Endothelial cell of umbilical vein (primary cell): Measurements from ENCODE around the gene PITPNM1. TPM values are rescaled to one million over a fixed set of nuclear protein-coding genes. Genes with fewer than 3 reads are reported as not detected.

Experiments used
- BruUV-seq: library from RNA; stranded (reverse); fragments of 400-500 nt; replicated peaks from 2 replicates; lab custom pipeline; 2021; lab: Mats Ljungman, UMichigan
- CTCF ChIA-PET: fragments of 300-600, 350-600 bp; sonication (Branson Sonifier 250); formaldehyde crosslinking; loops from one replicate; lab custom pipeline; 2021; ENCODE audit warnings: antibody characterized with exemption, inconsistent platforms; lab: Charles Lee
- POLR2A ChIA-PET: fragments of 300-600, 350-600 bp; sonication (Branson Sonifier 250); formaldehyde crosslinking; loops from one replicate; lab custom pipeline; 2021; ENCODE audit warnings: antibody characterized with exemption, inconsistent platforms; lab: Charles Lee
- DNase-seq: peaks from one replicate; pipeline ENCODE4 v3.0.0-alpha.2; 2011; ENCODE audit warnings: low read depth, low spot score
- FAIRE-seq: peaks from 2 replicates; lab custom pipeline; 2011; peaks lifted over from hg19 to GRCh38; lab: Jason Lieb, UNC
- H2AFZ ChIP-seq: 2 replicates; pipeline ENCODE4 v1.6.0; 2012; ENCODE audit warnings: low read depth, low read length, control low read depth, inconsistent platforms
- H3K27ac ChIP-seq: 2 replicates; pipeline ENCODE4 v1.5.1; 2011; ENCODE audit warnings: low read depth, mild to moderate bottlenecking, control low read depth, low read length, moderate library complexity; ENCODE audit not compliant: insufficient read depth
- H3K27me3 ChIP-seq, 2 experiments: 2 replicates each; pipeline versions ENCODE4 v1.6.0 to v1.6.1; 2011; ENCODE audit warnings: low read length in 2 of 2, mixed read lengths in 1 of 2; ENCODE audit not compliant: control insufficient read depth in 2 of 2, insufficient read depth in 2 of 2
- H3K36me3 ChIP-seq, 2 experiments: 2 replicates in 1 of 2; 3 replicates in 1 of 2; pipeline ENCODE4 v1.5.1; 2011; ENCODE audit warnings: low read length in 2 of 2, mild to moderate bottlenecking in 1 of 2, moderate library complexity in 1 of 2; ENCODE audit not compliant: control insufficient read depth in 2 of 2, insufficient read depth in 2 of 2; ENCODE audit errors: extremely low read depth in 1 of 2
- H3K4me1 ChIP-seq: 3 replicates; pipeline ENCODE4 v1.5.1; 2011; ENCODE audit warnings: mild to moderate bottlenecking, low read length; ENCODE audit not compliant: control insufficient read depth, insufficient read depth; ENCODE audit errors: extremely low read depth
- H3K4me2 ChIP-seq: 2 replicates; pipeline ENCODE4 v1.6.1; 2011; ENCODE audit warnings: low read length, control low read depth, mixed read lengths; ENCODE audit not compliant: insufficient read depth
- H3K4me3 ChIP-seq, 3 experiments: fragments of 200-600 bp in 1 of 3; sonication (generic), shearing (Covaris generic) in 1 of 3; replicated peaks in 1 of 3; 2 replicates each; pipeline ENCODE4 v1.5.1; 2011 to 2016; ENCODE audit warnings: control low read depth in 3 of 3, low read length in 3 of 3, mild to moderate bottlenecking in 2 of 3, inconsistent platforms in 1 of 3, low read depth in 1 of 3, moderate library complexity in 1 of 3; ENCODE audit not compliant: insufficient read depth in 1 of 3
- H3K79me2 ChIP-seq: 2 replicates; pipeline ENCODE4 v1.6.0; 2012; ENCODE audit warnings: low read length, inconsistent platforms; ENCODE audit not compliant: control insufficient read depth, insufficient read depth
- H3K9ac ChIP-seq: replicated peaks from 2 replicates; pipeline ENCODE3; 2011; ENCODE audit warnings: low read length, control low read depth; ENCODE audit not compliant: insufficient read depth; ENCODE audit errors: extremely low read depth
- H3K9me1 ChIP-seq: replicated peaks from 3 replicates; pipeline ENCODE4 v1.6.0; 2011; ENCODE audit warnings: mild to moderate bottlenecking, low read length; ENCODE audit not compliant: control insufficient read depth, insufficient read depth; ENCODE audit errors: extremely low read depth
- H3K9me3 ChIP-seq: replicated peaks from 2 replicates; pipeline ENCODE4 v1.5.1; 2012; ENCODE audit warnings: low read length, inconsistent platforms; ENCODE audit not compliant: control insufficient read depth, insufficient read depth
- H4K20me1 ChIP-seq: replicated peaks from 2 replicates; pipeline ENCODE3; 2011; ENCODE audit warnings: mild to moderate bottlenecking, low read length; ENCODE audit not compliant: control insufficient read depth, insufficient read depth; ENCODE audit errors: extremely low read depth
- CTCF ChIP-seq, 2 donors: IDR thresholded peaks; 1 replicate in 1 of 2; 2 replicates in 1 of 2; pipeline ENCODE4 v1.5.1; 2011; ENCODE audit warnings: low read length in 2 of 2, mild to moderate bottlenecking in 2 of 2, moderate library complexity in 2 of 2, control low read depth in 1 of 2, inconsistent platforms in 1 of 2, low read depth in 1 of 2; ENCODE audit not compliant: insufficient read depth in 1 of 2; ENCODE audit errors: extremely low read depth in 1 of 2
- EZH2 ChIP-seq: IDR thresholded peaks from 2 replicates; pipeline ENCODE4 v1.6.1; 2012; ENCODE audit warnings: borderline replicate concordance, low read depth, mild to moderate bottlenecking, moderate library complexity, low read length, inconsistent platforms; ENCODE audit not compliant: severe bottlenecking
- FOS ChIP-seq: IDR thresholded peaks from 2 replicates; pipeline ENCODE4 v1.6.1; 2011; ENCODE audit warnings: mild to moderate bottlenecking, low read length, moderate library complexity, borderline replicate concordance; ENCODE audit not compliant: insufficient read depth
- GATA2 ChIP-seq: IDR thresholded peaks from 2 replicates; pipeline ENCODE4 v1.7.0; 2011; ENCODE audit warnings: low read depth, mild to moderate bottlenecking, moderate library complexity, mixed read lengths, low read length; ENCODE audit not compliant: insufficient read length, insufficient read depth
- JUN ChIP-seq: IDR thresholded peaks from 2 replicates; pipeline ENCODE4 v1.6.1; 2011; ENCODE audit warnings: borderline replicate concordance, low read depth; ENCODE audit not compliant: insufficient read length, insufficient read depth
- MAX ChIP-seq: IDR thresholded peaks from 2 replicates; pipeline ENCODE4 v1.6.1; 2011; ENCODE audit not compliant: insufficient read depth, insufficient read length
- MYC ChIP-seq: IDR thresholded peaks from one replicate; pipeline ENCODE4 v1.6.1; 2011; ENCODE audit warnings: mild to moderate bottlenecking, low read depth, low read length
- POLR2A ChIP-seq: IDR thresholded peaks from 2 replicates; pipeline ENCODE4 v1.6.1; 2012; ENCODE audit warnings: low read depth, mild to moderate bottlenecking, control low read depth, low read length
- POLR2AphosphoS5 ChIP-seq: IDR thresholded peaks from 2 replicates; pipeline ENCODE4 v1.6.1; 2012; ENCODE audit warnings: low read depth, mild to moderate bottlenecking, control low read depth, low read length, moderate library complexity; ENCODE audit not compliant: insufficient read depth
- dilution Hi-C: fragments of 300-500 bp; cut with MboI; formaldehyde crosslinking; loops from one replicate; pipeline ENCODE4 v1.15.0; 2019; ENCODE audit warnings: low sequenced_read_pairs; ENCODE audit not compliant: extremely low pct_ligation_motif_present
- intact Hi-C: fragments of 100-400 bp; cut with micrococcal nuclease; formaldehyde crosslinking; loops from one replicate; pipeline ENCODE4 v1.10.0; 2022
- polyA plus RNA-seq, 4 experiments: library from polyadenylated mRNA; depleted of rRNA in 3 of 4; stranded (reverse) in 3 of 4; unstranded in 1 of 4; fragments of >200 nt; gene quantifications; 2 replicates each; pipeline versions ENCODE4 v1.2.1 to v1.2.3, GENCODE V29; 2011 to 2012; ENCODE audit warnings: missing spikeins in 1 of 4
- total RNA-seq: library from RNA; stranded (reverse); gene quantifications from 2 replicates; pipeline ENCODE4 v1.2.3, GENCODE V29; 2021

Gene PITPNM1
- total and polyA plus RNA-seq, 2 donors (not counting 3 experiments of a cell fraction or from before 2014, with no cell fraction given): 16.5 to 26.4 TPM

DNA sequence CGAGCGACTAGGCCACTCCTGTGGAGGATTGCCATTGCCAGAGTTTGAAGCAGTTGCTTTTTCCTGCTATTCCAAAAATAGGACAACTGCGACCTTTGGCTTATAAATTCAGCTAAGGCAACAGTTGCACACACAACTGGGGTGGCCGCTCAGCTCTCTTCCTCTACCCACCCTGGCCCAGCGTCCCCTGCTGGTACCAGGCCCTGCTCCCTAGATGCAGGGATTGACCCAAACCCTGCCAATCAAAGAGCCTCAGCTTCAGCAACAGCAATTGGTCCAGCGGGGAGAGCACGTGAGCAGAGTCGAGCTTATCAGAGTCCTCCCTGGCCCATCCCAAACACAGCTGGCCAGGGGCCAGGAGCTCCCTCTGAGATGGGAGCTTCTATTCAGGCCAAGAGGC is 40.1 kb upstream of the PITPNM1 start:
- Histone ChIP-seq H3K4me2 (no peak overlapping the region), H3K9me1 (no peaks in the 10 kb centered on the region), H3K4me1 (no peaks in the 10 kb centered on the region), H3K27ac (no peak overlapping the region), H4K20me1 (no peaks in the 10 kb centered on the region), H3K27me3 (peaks cover 6% of the 10 kb centered on the region in 2 experiments), H3K79me2 (no peaks in the 10 kb centered on the region), H3K4me3 (no peak overlapping the region), H3K36me3 (no peaks in the 10 kb centered on the region), H3K9ac (no peak overlapping the region), H2AFZ (no peak overlapping the region), H3K9me3 (no peaks in the 10 kb centered on the region)
- BruUV-seq: no TSS peak
- FAIRE-seq: no peak
- TF ChIP-seq POLR2AphosphoS5: no peak
- no peak for TF ChIP-seq CTCF (IDR thresholded peaks at IDR 0.05; ENCODE audit: extremely low read depth in 1 of 2, insufficient read depth in 1 of 2, low read depth in 1 of 2, low read length in 2 of 2)
- no peak for TF ChIP-seq MYC
- TF ChIP-seq GATA2: no peak
- TF ChIP-seq JUN: no peak
- TF ChIP-seq EZH2: no peak
- TF ChIP-seq FOS: no peak
- no peak for TF ChIP-seq MAX
- no peak for TF ChIP-seq POLR2A
- CTCF ChIA-PET: interaction anchor here (1.3 kb wide), 1 partner anchor 27 kb away, joined by 3 read pairs; no protein-coding TSS in a partner anchor
- POLR2A ChIA-PET: no interaction called here
- intact Hi-C loops: no loop called here
- DNase-seq: no peak
- dilution Hi-C loops: no loop called here
